Stimulated activated CD4-positive, alpha-beta T cell treated with anti-CD3 and anti-CD28 coated beads, TNF-alpha, amount 100 ng/mL, for 1 hour (primary cell): ENCODE data around the gene SLC1A2.

Source experiments
- DNase-seq, 3 donors: peaks; one replicate each; pipeline ENCODE4 v3.0.0-alpha.2; 2020; ENCODE audit warnings: low read depth in 3 of 3, low spot score in 1 of 3

SLC1A2 gene

DNA sequence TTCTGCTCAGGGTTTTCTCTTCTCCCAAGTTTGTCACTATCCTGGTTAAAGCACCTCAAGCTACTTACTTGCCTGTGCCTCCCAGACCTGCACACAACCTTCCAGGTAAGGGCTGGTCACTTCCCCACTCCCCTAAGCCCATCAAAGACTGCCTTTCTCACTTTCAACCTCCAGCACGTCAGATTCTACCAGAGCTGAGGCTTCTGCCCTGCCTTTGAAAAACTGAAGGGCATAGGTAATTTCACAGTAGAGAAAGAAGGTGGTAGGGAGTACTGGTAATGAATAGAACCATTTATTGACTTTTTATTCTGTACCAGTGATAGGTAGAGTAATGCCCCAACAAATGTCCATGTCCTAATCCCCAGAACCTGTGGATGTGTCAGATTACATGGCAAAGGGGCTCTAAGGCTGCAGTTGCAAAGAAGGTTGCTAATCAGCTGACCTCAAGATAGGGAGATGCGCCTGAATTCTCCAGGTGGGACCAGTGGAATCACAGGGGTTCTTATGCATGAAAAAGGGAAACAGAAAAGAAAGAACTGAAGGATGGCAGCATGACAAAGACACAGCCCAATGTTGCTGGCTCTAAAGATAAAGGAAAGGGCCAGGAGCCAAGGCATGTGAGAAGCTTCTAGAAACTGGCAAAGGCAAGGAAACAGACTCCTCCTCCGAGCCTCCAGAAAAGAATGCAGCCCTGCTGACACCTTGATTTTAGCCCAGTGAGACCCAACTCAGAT lies 89.0 kb downstream of the SLC1A2 start:
- no peak for DNase-seq

DNA sequence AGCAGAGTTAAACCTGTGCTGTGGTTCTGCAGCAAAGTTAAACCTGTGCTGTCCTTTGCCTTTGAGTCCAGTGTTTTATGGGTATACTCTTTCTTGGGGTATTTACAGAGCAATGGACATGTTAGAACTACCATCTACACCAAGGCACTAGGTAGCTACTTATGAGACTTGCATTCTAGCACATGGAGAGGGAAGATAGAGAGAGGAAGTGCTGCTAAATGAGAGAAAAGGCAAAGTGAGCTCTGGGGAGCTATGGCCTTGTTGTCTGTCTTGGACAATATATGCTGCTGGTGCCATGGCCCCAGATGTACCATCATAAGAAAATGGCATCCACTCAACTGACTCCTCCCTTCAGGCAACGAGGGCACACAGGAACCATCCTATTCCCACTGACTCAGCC lies 91.5 kb downstream of the SLC1A2 start:
- no peak for DNase-seq

DNA sequence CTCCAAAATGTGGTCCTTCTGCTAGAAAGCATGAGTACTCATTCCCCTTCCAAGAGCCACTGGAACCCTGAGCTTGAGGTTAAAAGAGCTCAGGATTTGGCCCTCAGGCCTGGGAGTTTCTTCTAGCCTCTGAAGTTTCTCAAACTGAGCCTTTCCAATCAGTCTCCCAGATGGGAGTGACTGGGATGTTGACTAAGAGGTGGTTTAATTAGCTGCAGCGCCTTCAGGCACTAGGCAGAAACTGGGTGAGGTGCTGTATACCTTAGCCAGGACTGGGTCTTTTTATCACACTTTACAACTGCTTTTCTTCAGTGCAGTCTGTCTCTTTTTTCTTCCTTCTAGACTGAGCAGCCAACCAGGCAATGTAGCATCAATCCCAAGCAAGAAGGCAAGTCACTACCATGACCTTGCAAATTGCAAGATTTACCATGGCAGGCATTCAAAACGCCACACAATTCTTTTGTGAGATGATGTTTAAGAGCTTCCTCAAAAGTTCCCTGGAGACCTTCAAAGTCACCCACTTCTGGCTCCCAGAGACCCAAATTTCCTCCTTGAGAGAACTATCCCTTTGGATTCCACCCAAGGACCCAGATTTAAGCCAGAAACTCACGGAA lies 93.0 kb downstream of the SLC1A2 start:
- no peak for DNase-seq

DNA sequence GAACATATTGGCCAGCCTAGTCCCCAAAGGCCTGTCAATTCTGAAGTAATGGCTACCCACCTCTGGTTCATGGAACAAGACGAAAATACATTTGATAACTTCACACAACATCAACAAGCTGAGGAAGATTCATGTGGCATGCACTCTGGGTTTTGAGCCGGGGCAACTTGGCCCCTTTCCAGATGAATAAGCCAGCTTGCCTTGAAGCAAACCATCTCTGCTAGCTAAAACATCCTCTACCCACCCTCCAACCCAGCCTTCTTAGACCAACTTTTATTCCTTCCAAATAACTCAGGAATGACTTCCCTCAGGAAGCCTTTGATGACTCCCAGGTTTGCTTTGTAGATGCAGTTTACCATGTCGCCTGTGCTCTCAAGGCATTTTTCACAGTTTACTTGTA lies 94.4 kb downstream of the SLC1A2 start:
- no peak for DNase-seq

DNA sequence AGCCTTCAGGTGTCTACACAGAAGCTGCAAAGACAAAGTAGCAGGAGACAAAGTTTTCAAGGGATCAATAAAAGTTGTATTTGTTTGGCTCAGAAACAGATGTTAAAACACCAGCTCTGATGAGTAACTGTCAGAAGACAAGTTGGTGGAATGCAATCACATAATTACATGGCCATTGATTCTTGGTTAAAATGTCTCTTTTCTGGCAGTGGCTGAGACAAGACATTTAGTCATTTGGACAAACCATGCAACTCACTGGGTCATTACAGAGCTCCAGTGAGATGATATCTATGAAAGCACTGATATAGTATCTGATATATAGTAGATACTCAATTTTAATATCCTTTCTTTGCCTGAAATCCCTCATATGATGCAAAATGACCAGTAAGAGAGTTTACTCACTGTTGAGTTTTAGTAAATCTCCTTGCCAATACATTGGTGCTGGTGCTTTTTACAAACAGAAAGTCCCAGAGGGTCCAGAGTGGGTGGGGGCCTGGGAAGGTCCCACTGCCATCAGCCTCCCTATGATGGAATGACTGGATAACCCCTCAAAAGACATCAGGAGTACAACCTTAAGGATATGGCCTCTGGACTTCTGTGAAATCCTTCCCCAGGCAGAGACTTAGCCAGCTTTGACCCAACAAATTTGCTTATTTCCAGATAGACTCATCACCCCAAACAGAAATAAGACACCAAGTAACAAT lies 95.0 kb downstream of the SLC1A2 start:
- DNase-seq: no peak

DNA sequence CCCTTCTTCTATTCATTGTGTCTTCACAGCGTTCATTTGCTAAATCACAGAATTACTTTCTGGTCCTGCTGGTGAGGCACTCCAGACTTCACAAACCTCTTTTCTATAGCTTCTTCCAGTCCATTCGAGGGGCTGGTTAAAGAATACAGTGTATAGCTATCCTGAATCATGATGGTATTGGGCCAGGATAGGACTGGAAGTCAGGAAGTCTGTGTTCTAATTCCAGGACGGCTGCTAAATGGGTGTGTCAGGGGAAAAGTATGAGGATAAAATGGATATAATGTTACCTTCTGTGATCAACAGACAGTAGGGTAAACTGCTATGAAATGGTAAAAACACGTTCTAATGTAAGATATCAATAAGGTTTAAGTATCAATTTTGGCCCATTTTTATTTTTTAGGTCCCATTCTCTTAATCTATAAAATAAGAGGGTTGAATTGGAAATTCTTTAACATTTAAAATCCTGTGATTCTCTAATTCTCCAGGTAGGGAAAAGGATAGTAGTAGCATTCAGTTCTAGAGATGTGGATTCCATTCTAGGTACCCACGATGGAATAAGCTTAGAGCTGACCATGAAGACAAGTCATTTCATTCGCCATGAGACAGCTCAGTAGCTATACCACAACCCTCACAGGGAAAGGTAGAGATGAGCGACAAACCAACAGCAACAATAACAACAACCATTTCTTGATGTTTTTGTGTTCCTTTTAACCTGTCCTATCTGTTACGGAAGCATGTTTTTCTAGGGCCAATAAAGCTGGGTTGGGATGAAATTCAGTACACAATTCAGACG lies 96.1 kb downstream of the SLC1A2 start:
- no peak for DNase-seq

DNA sequence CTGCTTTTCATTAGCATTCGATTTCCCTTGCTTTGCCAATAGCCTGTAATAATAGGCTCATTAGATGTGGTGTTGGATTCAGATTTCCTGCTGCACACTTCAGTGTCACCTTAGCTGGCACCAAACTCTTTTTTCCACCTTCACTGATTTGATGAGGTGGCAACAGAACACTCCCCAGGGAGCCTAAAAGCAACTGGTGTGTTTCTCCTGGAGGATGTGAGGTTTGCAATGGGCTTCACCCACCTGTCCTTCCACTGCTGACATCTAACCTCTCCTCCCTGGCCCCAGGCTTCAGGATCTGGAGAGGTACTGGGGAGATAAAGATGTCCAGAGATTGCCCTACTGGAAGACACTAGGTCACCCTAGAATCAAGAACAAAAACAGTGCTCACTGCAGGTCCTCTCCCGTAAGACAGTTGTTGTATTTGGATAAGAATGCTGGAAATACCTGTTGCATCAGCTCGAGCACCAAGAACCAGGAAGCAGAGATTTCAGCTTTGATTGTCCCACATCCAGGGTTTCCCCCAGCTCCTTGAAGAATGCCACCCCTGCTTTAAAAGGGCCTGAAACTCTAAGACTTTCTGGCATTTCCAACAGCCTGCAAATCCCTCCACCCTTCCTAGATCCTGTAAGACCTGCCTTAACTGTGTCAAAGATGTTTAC lies 96.9 kb downstream of the SLC1A2 start:
- no peak for DNase-seq

DNA sequence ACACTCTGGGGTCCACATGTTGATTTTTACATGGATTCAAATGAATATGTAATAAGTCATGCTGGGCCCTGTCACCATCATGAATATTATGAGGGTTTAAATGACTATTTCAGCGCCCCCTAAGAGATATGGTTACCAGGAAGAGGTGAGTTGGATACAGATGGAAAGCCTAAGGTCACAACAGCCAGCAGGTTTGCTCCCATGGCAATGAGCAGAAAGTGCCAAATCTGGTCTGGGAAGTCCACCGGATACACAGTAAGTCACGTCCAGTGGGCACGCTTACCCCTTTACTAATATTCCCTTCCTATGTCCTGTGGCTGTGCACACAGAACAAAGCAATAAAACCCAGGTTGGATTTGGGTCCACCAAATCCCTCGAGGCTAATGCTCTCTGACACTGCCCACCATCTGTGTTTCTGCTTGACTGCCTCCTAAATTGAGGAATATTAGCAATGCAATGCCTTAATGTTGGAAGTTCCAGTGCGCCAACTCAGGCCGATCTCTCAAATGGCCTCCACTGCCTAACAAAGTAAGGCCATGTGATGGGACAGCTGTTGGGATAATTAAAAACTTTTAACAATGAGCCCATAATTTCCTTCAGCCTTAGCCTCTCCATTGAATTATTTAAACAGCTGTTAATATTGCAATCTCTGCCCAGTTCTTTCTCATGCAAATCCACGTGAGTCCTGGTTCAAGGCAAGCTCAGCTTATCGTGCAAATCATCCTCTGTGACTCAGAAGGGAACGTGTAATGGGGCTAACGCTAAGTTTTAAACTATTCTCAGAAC lies 97.6 kb downstream of the SLC1A2 start:
- DNase-seq: no peak

DNA sequence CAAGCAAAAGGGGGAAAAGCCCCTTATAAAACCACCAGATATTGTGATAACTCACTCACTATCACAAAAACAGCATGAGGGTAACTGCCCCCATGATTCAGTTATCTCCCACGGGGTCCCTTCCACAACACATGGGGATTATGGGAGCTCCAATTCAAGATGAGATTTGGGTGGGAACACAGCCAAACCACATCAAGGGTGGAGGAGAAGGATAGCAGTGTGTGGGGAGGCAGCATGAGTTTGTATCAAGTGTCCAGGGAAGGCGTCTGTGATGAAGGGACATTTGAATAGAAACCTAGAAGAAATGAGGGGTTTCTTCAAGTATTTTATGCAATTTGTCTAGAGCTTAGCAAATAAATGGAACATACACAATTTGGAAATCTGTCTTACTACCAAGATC lies 98.2 kb downstream of the SLC1A2 start:
- no peak for DNase-seq

DNA sequence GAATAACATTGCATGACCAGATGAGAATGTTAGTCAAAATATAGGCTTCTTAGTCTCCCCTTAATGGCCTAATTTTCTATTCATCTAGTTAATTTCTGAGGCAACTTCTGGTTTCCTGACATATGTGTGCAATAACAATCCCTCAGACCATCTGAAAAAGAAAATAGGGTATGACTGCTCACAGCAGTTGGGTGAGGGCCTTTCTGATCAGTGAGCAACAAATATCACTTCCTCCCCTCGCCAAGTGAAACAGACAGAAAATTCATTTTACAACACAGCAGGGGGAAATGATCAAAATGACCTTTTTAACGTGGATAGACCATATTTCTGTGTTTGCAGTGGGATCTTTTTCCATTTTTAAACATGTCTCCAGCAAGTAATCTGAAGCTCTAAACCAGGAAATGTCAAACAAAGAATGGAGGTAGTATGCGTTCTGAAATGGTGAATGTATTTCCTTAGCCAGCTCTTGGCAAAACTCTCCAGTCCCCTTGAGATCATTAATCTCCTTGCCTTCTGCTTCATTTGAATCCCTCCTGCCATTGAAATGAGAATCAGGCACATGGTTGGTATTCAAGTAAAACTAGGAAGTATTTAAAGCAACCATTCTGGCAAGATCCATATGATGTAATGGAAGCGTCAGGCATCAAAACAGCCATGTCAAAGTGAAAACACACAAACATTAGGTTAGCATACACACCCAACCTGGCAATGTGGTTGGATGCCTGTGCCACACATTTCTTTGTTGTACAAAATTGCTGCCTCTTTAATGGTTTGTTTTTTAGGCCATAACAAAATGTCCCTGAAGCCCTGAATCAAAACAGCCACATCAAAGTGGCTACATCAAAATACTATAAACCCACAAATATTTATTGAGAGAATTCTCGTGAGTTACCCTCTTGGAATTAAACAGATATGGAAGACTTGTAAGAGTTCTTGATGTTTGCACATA lies 100.1 kb downstream of the SLC1A2 start:
- no peak for DNase-seq

DNA sequence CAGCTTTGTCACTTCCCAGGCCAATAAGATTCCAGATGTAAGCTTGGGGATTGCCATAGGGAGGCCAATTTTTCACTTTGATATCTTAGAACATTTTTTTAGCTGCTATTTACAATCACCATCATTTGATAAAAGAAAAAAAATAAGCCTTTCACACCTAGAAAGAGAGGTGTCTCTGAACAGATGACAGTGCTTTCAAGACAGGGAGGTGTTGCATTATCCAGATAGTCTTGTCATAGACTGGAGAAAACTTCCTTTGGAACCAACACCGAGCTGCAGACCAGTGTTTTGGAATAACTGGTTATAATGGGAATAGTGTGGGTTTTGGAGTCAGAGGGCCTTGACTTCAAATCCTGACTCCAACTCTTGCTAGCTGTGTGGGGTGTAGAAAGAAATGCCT lies 101.0 kb downstream of the SLC1A2 start:
- no peak for DNase-seq

DNA sequence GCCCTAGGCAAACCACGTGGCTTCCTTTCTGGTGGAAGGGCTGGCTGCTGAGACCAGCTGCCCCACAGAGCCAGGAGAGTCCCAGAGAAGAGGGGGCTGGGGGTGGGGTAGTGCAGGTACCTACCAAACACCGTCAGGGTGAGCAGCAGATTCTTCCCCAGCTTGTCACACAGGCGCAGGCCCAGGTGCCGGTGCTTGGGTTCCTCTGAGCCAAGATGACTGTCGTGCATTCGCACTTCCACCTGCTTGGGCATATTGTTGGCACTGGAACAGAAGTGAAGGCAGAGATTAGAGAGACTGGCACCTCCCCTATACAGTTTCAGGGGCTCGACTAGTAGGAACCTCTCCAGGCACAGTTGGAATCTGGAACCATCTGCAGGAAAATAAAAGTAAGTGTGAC lies 102.1 kb downstream of the SLC1A2 start:
- no peak for DNase-seq

DNA sequence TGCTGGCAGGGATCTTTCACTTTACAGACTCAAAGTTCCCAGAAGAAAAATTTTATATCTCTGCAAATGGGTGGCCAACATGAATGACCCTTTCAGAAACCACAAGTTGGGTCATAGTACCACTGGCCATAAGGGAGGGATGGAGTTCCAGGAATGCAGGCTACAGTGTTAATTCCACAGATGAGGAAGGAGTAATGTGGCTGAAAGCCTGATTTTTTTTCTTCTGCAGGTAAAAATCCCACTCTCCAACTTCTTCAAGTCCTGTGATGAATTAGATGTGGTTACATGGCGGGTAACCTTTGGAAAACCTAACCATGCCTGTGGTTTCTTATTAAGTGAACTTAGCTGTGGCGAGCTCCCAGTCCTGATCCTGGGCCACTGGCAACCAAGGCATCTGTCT lies 103.2 kb downstream of the SLC1A2 start:
- DNase-seq: no peak

DNA sequence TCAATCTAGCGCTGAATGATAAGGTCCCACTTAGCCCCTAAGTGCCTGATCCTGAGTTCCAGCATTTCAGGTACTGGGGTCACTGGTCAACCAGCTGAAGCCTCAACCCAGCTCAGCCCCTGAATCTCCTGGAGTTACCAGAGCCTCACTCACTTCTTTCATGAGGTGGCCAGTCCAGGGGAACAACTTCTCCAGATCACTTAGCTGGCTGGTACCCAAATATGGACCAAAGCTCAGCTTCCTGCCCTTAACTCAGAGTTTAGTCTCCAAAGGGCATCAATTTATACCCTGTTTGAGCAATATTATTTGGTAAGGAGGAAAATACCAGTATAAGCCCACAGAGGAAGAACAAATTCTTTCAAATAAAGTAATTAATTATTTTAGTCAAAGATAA lies 105.6 kb downstream of the SLC1A2 start:
- DNase-seq: no peak

DNA sequence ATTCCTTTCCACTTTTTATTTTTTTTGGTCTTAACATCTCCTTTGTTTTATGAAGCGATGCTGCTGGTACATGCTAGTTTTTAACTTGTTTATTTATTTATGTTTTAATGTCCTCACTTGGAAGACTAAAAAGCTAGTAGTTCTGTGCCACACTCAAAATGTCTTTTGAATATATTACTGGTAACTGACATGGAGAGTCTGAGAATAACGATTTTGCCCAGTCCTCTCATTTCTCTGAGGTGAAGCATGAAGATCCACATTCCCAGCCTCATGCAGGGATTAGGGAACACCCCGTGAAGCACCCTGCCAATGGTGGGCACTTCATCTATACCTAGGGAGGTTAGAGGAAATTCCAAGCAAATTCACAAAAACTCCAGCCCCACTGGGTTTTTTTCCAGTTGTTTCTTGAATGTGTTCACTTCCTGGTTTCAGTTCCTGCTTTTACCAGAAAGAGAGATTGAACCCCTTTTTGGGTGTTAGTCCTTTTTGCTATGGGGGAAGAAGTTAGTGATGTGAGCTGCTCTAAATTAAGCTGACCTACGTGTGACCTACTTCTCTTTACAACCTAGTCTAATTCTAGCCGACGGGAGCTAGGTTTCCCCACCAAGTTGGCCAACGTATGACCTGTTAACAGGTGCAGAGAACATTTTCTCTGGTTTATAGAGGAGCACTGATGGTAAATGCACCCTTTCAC lies 106.1 kb downstream of the SLC1A2 start:
- DNase-seq: no peak

DNA sequence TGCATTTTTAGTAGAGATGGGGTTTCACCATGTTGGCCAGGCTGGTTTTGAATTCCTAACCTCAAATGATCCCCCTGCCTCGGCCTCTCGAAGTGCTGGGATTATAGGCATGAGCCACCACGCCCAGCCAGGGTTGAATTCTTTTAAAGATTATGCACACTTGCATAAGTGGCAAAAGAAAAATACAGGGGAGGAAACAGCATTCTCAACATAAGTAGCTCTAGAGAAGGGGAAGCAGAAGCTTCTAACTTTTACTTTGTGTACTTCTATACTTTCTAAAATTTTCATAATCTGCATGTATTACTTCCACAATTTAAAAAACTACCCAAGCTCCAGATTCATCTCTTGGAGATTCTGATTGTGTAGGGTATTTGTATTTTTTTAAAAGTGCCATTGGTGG lies 108.0 kb downstream of the SLC1A2 start:
- no peak for DNase-seq

DNA sequence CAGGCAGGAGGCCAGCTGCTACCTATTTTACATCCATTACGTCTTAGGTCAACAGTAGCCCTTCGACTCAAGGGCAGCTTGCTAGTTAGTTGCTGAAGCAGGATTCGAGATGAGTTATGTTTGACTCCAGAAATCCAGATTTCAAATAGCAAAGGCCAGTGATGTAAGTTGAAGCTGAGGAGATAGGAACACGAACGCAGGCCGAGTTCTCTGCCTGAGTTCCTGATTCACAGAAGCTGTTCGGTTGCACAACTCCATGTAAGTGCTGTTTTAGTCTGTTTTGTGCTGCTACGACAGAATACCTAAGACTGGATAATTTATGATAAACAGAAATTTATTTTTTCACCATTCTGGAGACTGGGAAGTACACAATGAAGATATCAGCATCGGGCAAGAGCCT lies 111.2 kb downstream of the SLC1A2 start:
- no peak for DNase-seq

DNA sequence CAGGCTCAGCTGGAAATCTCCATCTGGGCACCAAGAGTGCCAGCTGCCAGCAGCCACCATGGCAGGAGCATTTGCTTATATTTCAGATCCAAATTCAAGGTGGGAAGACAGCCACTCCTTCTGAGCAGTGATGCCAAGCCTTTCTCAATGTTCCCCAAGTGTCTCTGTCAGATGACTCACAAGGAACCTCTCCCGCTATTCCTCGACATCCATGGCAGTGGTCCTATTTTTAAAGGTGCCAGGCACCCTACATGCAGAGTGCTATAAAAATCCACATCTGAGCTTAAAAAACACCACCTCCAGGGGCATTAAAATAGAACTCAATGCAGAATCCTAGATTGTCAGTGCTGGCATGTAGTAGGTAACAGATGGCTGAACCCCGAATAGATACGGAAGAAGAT lies 112.1 kb downstream of the SLC1A2 start:
- no peak for DNase-seq
